ENCODE data around the gene PRKAR1B. TPM values are rescaled to one million over a fixed set of nuclear protein-coding genes. Genes with fewer than 3 reads are reported as not detected.

The PRKAR1B gene
- total and polyA plus RNA-seq, 5 donors = 20.7 to 38.3 (median 23.8) TPM

DNA sequence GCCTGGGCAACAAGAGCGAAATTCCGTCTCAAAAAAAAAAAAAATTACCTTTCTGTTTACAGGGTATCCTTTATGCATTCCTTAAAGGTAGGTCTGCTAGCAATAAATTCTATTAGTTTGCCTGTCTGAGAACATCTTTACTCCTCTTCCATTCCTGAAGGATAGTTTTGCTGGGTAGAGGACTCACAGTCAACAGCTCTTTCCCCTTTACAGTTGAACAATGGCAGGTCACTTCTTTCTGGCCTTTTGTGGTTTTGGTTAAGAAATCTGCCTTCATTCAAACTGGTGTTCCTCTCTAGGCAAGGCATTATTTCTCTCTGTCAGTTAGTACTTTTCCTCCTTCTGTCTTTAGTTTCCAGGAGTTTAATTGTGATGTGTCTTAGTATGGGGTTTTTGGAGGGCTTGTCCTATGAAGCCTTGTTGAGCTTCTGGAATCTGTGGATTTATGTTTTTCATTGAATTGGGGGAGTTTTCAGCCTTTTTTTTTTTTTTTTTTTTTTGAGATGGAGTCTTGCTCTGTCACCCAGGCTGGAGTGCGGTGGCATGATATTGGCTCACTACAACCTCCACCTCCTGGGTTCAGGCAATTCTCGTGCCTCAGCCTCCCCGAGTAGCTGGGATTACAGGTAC is 5.3 kb downstream of the PRKAR1B start:
- ATAC-seq (no peak), DNase-seq (no peak)
- H3K27ac ChIP-seq (ENCODE audit: low read length) = no peak overlapping the region
- no peak overlapping the region for H3K4me3 ChIP-seq (ENCODE audit: low read length)
- no peaks in the 10 kb centered on the region for H3K27me3 ChIP-seq (ENCODE audit: control insufficient read depth, insufficient read depth)
- H3K4me1 ChIP-seq (ENCODE audit: control insufficient read depth, insufficient read depth, low read length) = peaks cover 5% of the 10 kb centered on the region
- no peaks in the 10 kb centered on the region for H3K9me3 ChIP-seq (ENCODE audit: control insufficient read depth, low read length)
- intact Hi-C loops (cut with DNase I) = loop anchor here in 1 of 4 donors (10.0 kb wide), 1 partner anchor 197 kb away; no protein-coding TSS in a partner anchor
- 98% methylated on average over 5 of the region's 5 CpGs for WGBS

DNA sequence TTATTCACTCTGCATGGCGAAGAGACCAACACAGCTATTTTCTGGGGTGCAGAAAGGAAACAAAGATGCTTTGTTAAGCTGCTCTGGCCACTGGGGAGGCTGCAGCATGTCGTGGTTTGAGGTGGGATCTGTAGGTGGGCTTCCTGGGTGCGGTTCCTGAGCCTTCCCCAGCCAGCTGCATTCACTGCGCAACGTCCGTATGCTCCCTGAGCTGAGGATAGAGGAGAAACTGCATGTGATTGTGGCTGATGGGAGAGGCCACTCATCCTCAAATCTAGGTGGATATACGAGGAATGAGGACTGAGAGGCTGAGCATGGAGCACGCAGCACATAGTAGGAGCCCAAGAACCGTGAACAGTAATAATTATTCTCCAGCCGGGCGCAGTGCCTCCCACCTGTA is 10.4 kb downstream of the PRKAR1B start:
- no peak overlapping the region for H3K4me3 ChIP-seq (ENCODE audit: low read length)
- H3K27ac ChIP-seq (ENCODE audit: low read length) = no peak overlapping the region
- intact Hi-C loops (cut with DNase I) = no loop called here
- no peaks in the 10 kb centered on the region for H3K9me3 ChIP-seq (ENCODE audit: control insufficient read depth, low read length)
- no peaks in the 10 kb centered on the region for H3K27me3 ChIP-seq (ENCODE audit: control insufficient read depth, insufficient read depth)
- DNase-seq = no peak
- no peaks in the 10 kb centered on the region for H3K4me1 ChIP-seq (ENCODE audit: control insufficient read depth, insufficient read depth, low read length)
- no peak for ATAC-seq
- 84% methylated on average over 11 of the region's 11 CpGs for WGBS

DNA sequence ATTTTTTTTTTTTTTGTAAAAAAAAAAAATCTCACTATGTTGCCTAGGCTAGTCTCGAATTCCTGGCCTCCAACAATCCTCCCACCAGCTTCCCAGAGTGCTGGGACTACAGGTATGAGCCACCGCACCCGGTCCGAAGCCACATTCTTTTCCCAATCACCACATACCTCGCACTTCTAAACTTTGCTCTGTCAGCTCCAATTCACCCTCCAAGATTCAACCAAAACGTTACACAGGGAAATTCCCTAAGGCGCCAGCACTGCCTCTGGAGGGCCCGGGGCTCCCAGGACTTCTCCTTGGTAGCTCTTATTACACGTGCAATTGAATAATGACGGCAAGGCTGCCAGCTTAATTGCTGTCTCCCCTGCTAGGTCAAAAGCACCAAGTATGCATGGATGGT is 10.9 kb downstream of the PRKAR1B start:
- intact Hi-C loops (cut with DNase I) = no loop called here
- DNase-seq (no peak), ATAC-seq (no peak)
- Histone ChIP-seq H3K4me1 (ENCODE audit: control insufficient read depth, insufficient read depth, low read length) (no peaks in the 10 kb centered on the region), H3K27ac (ENCODE audit: low read length) (no peak overlapping the region), H3K4me3 (ENCODE audit: low read length) (no peak overlapping the region), H3K9me3 (ENCODE audit: control insufficient read depth, low read length) (no peaks in the 10 kb centered on the region), H3K27me3 (ENCODE audit: control insufficient read depth, insufficient read depth) (no peaks in the 10 kb centered on the region)
- WGBS = 68% methylated on average over 10 of the region's 10 CpGs

DNA sequence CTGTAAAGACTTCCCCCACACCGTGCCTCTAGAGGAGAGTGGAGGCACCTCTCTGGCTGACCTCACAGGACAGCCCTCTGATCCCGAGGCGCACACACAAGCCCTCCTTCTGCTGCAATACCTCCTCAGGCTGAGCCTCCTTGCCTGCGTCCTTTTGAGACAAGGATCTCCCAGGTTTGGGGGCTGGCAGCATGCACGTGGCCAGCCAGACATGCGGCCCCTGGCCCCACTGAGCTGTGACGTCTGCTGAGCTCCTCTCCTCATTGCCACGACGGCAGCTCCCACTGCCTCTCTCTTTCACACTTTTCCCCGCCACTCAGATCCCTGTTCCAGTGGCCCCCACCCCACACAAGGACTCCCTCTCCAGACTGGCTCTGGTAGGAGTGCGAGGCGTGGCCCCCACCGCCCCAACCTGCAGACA is 12.8 kb downstream of the PRKAR1B start:
- Histone ChIP-seq H3K4me1 (ENCODE audit: control insufficient read depth, insufficient read depth, low read length) (no peaks in the 10 kb centered on the region), H3K27me3 (ENCODE audit: control insufficient read depth, insufficient read depth) (no peaks in the 10 kb centered on the region), H3K27ac (ENCODE audit: low read length) (no peak overlapping the region), H3K4me3 (ENCODE audit: low read length) (no peak overlapping the region), H3K9me3 (ENCODE audit: control insufficient read depth, low read length) (no peaks in the 10 kb centered on the region)
- no peak for DNase-seq
- WGBS = 89% methylated on average over 13 of the region's 13 CpGs
- intact Hi-C loops (cut with DNase I) = no loop called here
- no peak for ATAC-seq

DNA sequence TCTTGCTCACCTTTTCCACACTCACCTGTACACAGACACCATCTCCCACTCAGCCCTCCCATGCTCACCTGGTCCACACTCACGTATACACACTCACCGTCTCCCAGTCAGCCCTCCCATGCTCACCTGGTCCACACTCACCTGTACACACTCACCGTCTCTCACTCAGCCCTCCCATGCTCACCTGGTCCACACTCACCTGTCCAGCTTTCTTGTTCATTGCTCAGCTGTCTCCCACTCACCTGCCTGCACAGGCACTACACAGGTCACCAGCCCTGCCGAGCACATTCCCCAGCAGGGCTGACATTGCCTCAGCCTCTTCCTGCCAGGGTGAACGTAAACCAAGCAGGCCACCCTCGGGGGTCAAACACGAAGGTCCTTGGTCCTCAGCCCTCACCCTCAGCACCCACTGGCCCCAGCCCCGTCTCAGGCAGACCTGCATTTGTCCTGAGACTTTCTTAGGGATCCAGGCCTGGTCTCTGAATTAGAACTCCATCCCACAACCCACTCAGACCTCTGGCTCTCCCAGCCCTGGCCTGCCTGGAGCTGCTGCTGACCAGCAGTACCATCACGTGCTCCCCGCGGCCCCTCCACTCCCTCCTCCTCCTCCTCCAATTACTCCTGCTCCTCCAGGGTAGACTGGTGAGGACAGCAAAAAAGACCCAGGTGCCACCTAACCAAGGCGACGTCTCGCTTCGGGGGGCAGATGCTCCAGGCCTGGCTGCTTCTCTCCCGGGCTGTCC is 13.4 kb downstream of the PRKAR1B start:
- DNase-seq (no peak), ATAC-seq (no peak)
- Histone ChIP-seq H3K27ac (ENCODE audit: low read length) (no peak overlapping the region), H3K27me3 (ENCODE audit: control insufficient read depth, insufficient read depth) (no peaks in the 10 kb centered on the region), H3K4me1 (ENCODE audit: control insufficient read depth, insufficient read depth, low read length) (no peaks in the 10 kb centered on the region), H3K9me3 (ENCODE audit: control insufficient read depth, low read length) (no peaks in the 10 kb centered on the region), H3K4me3 (ENCODE audit: low read length) (no peak overlapping the region)
- intact Hi-C loops (cut with DNase I) = no loop called here
- 89% methylated on average over 16 of the region's 16 CpGs for WGBS

DNA sequence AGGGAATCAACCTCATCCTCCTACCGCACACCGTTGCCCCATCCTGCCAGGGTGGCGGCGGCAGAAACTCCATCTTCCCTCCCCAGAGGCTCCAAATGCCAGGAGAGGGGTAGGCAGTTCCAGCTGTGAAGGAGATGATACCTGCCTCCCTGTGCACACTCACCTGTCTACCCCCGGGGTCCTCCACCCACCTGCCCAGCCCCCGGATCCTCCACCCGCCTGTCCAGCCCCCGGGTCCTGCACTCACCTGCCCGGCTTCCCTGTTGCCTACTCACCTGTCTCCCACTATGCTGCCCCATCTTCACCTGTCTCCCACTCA is 14.0 kb downstream of the PRKAR1B start:
- Histone ChIP-seq H3K4me3 (ENCODE audit: low read length) (no peak overlapping the region), H3K27ac (ENCODE audit: low read length) (no peak overlapping the region), H3K9me3 (ENCODE audit: control insufficient read depth, low read length) (no peaks in the 10 kb centered on the region), H3K4me1 (ENCODE audit: control insufficient read depth, insufficient read depth, low read length) (no peaks in the 10 kb centered on the region), H3K27me3 (ENCODE audit: control insufficient read depth, insufficient read depth) (no peaks in the 10 kb centered on the region)
- intact Hi-C loops (cut with DNase I) = no loop called here
- DNase-seq (no peak), ATAC-seq (no peak)
- WGBS = 86% methylated on average over 9 of the region's 9 CpGs

DNA sequence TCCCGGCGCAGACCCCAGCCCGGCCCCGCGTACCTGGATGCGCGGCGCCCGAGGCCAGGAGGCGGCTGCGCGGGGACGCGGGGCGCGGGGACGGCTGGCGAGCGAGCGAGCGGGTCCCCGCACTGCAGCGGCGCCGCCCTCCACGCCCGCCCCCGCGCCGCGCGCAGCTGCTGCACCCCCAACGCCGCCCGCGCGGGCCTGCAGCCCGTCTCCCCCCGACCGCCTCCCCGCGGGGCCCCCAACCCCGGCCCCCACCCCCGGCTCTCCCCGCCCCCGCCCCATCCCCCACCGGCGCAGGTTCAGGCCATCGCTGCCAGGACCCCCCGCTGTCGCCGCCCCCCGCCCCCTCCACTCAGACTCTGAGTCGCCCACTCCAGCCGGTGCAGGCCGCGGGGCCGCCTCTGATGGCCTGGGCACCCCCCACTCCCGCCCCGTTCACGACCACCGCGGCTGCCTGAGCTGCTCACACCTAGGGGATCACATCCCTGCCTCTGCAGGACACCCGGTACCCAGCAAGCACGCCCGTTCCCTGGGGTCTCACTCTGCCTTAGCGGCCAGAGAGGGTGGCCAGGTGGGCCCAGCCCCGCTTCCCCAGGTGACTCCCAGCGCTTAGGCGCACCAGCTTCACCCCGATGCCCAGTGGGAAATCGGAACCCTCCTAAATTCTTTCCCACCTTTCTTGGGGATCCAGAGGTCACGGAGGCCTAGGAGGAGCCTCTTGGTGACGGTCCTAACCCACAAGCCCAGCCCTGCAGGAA is 14.5 kb downstream of the PRKAR1B start:
- Histone ChIP-seq H3K9me3 (ENCODE audit: control insufficient read depth, low read length) (no peaks in the 10 kb centered on the region), H3K4me3 (ENCODE audit: low read length) (peak overlapping the region; percentile 94), H3K27ac (ENCODE audit: low read length) (no peak overlapping the region), H3K4me1 (ENCODE audit: control insufficient read depth, insufficient read depth, low read length) (no peaks in the 10 kb centered on the region), H3K27me3 (ENCODE audit: control insufficient read depth, insufficient read depth) (no peaks in the 10 kb centered on the region)
- no peak for DNase-seq
- peak in 1 of 2 donors; percentile 9 for ATAC-seq
- intact Hi-C loops (cut with DNase I) = no loop called here
- WGBS = 13% methylated on average over 74 of the region's 74 CpGs

DNA sequence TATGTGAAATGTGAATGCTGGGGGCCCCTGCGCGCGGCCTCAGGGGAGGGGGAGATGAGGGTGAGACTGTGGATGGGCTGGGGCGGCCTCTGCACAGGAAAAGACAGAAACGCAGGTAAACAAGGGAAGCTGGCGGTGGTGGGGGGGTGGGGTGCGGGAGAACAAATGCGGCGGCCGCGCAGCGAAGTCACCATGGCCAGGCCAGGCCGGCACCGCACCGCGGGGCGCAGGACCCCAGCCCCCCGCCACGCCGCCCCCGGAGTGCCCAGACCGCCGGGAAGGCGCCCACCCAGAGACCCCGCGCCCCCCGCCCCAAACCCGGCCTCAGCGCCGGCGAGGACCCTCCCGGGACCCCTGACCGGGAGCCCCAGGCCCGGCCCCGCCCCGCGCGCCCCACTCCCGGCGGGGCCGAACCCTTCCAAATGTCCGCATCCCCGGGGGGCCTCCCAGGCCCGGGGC is 15.1 kb downstream of the PRKAR1B start:
- no peak overlapping the region for H3K27ac ChIP-seq (ENCODE audit: low read length)
- H3K9me3 ChIP-seq (ENCODE audit: control insufficient read depth, low read length) = no peaks in the 10 kb centered on the region
- no peaks in the 10 kb centered on the region for H3K4me1 ChIP-seq (ENCODE audit: control insufficient read depth, insufficient read depth, low read length)
- DNase-seq (no peak), ATAC-seq (no peak)
- H3K27me3 ChIP-seq (ENCODE audit: control insufficient read depth, insufficient read depth) = no peaks in the 10 kb centered on the region
- 3% methylated on average over 44 of the region's 44 CpGs for WGBS
- peak overlapping the region; percentile 94 for H3K4me3 ChIP-seq (ENCODE audit: low read length)
- intact Hi-C loops (cut with DNase I) = no loop called here

DNA sequence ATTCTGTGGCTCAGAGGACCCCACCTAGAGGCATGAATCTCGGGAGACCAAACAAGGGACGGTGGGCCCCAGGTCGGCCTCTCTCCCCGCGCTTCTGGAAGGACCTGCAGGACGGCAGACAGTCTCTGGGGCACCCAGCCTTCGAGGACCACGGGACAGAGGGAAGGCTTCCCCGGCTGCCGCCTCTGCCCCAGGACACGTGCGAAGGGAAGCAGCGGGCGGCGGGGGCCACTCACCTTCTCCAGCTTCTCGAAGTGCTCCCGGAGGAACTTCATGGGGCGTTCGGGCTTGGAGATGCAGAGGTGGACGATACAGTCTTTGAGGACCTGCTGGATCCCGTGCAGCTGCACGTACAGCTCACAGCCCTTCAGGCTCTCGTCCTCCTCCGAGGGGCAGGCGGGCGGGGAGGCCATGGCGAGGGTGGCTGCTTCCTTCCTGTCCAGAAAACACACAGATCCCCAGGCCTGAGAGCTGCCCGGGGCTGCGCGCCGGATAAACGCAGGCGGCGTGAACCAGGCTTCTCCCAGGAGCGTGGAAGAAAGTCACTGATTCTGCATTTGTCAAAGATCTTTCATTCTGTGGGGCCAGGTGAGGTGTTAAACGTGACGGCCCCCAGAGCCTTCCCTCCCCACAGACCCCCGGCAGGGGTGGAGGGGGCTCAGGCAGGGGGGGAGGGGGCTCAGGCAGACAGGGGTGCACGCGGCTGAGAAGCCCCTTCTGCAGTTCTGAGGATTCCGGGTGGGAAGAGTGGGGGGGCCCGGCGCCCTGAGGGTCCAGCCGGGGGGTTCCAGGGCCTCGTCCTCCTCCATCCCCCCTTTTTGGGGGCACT is 15.8 kb downstream of the PRKAR1B start:
- no peaks in the 10 kb centered on the region for H3K4me1 ChIP-seq (ENCODE audit: control insufficient read depth, insufficient read depth, low read length)
- H3K4me3 ChIP-seq (ENCODE audit: low read length) = peak overlapping the region; percentile 94
- no peaks in the 10 kb centered on the region for H3K27me3 ChIP-seq (ENCODE audit: control insufficient read depth, insufficient read depth)
- peak; percentile 50 to 81 for ATAC-seq
- intact Hi-C loops (cut with DNase I) = no loop called here
- DNase-seq = peak; percentile 44 to 72 (median 72)
- 57% methylated on average over 45 of the region's 45 CpGs for WGBS
- H3K27ac ChIP-seq (ENCODE audit: low read length) = no peak overlapping the region
- no peaks in the 10 kb centered on the region for H3K9me3 ChIP-seq (ENCODE audit: control insufficient read depth, low read length)

DNA sequence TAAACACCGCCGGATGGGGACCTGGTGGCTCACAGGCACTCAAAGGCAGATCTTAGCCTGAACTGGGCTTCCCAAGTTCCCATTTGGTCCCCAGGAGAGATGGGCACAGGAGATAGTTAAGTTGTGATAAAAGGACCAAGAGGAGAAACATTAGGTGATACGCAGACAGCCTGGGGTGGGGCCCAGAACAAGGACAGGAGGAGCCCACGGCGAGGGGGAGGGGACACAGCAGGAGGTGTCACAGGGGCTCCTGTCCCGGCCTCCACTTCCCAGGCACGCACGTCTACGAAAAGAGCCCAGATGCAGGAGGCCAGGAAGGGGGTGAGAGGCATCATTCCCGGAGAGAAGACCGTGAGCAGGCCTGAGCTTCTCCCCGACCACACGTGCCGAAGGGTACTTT is 16.9 kb downstream of the PRKAR1B start:
- H3K9me3 ChIP-seq (ENCODE audit: control insufficient read depth, low read length) = no peaks in the 10 kb centered on the region
- WGBS = 93% methylated on average over 14 of the region's 14 CpGs
- intact Hi-C loops (cut with DNase I) = no loop called here
- no peak for DNase-seq
- H3K4me1 ChIP-seq (ENCODE audit: control insufficient read depth, insufficient read depth, low read length) = no peaks in the 10 kb centered on the region
- H3K27ac ChIP-seq (ENCODE audit: low read length) = no peak overlapping the region
- no peak for ATAC-seq
- no peak overlapping the region for H3K4me3 ChIP-seq (ENCODE audit: low read length)
- H3K27me3 ChIP-seq (ENCODE audit: control insufficient read depth, insufficient read depth) = no peaks in the 10 kb centered on the region

All from right cardiac atrium (tissue), 5 donors.